Memory B cell (primary cell): ENCODE data around the gene PITRM1.
"Not testable (repeated sequence)": the region's sequence is repeated elsewhere in the genome, so short reads cannot be mapped to it uniquely, and the experiment has no call there.

Experiments
- ATAC-seq: fragments of 150-1000 bp; cut with Tn5 transposase; 2 replicates; pipeline ENCODE4 v1.10.0; 2021; ENCODE audit warnings: low read depth, mild to moderate bottlenecking, moderate library complexity
- DNase-seq, 2 donors: peaks; one replicate each; pipeline ENCODE4 v3.0.0; 2022; ENCODE audit warnings: low spot score in 2 of 2
- H3K27ac Mint-ChIP-seq: one replicate; pipeline ENCODE4 v1.8.0; 2022; ENCODE audit warnings: mild to moderate bottlenecking, moderate library complexity, mixed read lengths
- H3K27me3 Mint-ChIP-seq: one replicate; pipeline ENCODE4 v1.8.0; 2022; ENCODE audit warnings: mixed read lengths
- H3K36me3 Mint-ChIP-seq: one replicate; pipeline ENCODE4 v1.8.0; 2022; ENCODE audit warnings: mild to moderate bottlenecking, mixed read lengths
- H3K4me1 Mint-ChIP-seq: one replicate; pipeline ENCODE4 v1.8.0; 2022; ENCODE audit warnings: mixed read lengths
- H3K4me3 Mint-ChIP-seq: one replicate; pipeline ENCODE4 v1.8.0; 2022; ENCODE audit warnings: mild to moderate bottlenecking, moderate library complexity, mixed read lengths
- H3K9me3 Mint-ChIP-seq: one replicate; pipeline ENCODE4 v1.8.0; 2022; ENCODE audit warnings: mixed read lengths

Gene PITRM1

GRCh38 chr10:3194871-3195270, 22.3 kb upstream of the PITRM1 start:
- Mint-ChIP-seq H3K36me3 (no peaks in the 10 kb centered on the region), H3K27ac (no peak overlapping the region), H3K4me3 (no peak overlapping the region), H3K4me1 (peaks cover 10% of the 10 kb centered on the region), H3K27me3 (peaks cover 14% of the 10 kb centered on the region), H3K9me3 (no peaks in the 10 kb centered on the region)
- ATAC-seq (no peak), DNase-seq (no peak)

- Mint-ChIP-seq H3K4me3 (no peak overlapping the region), H3K36me3 (no peaks in the 10 kb centered on the region), H3K4me1 (peaks cover 6% of the 10 kb centered on the region), H3K27me3 (peaks cover 10% of the 10 kb centered on the region), H3K9me3 (no peaks in the 10 kb centered on the region), H3K27ac (no peak overlapping the region)
- ATAC-seq: no peak
- no peak for DNase-seq
These were observed 21.2 kb upstream of the PITRM1 start for GRCh38 chr10:3193751-3194150.

- Mint-ChIP-seq H3K4me1 (peaks cover 6% of the 10 kb centered on the region), H3K27ac (no peak overlapping the region), H3K27me3 (peaks cover 6% of the 10 kb centered on the region), H3K4me3 (no peak overlapping the region), H3K36me3 (no peaks in the 10 kb centered on the region), H3K9me3 (no peaks in the 10 kb centered on the region)
- DNase-seq (peak in 1 of 2 donors; percentile 42), ATAC-seq (peak; percentile 53)
These were observed 20.5 kb upstream of the PITRM1 start for GRCh38 chr10:3192856-3193635.

GRCh38 chr10:3190817-3191216, 18.2 kb upstream of the PITRM1 start:
- Mint-ChIP-seq H3K4me3 (no peak overlapping the region), H3K27me3 (peaks cover 7% of the 10 kb centered on the region), H3K9me3 (no peaks in the 10 kb centered on the region), H3K27ac (no peak overlapping the region), H3K36me3 (no peaks in the 10 kb centered on the region), H3K4me1 (peaks cover 3% of the 10 kb centered on the region)
- DNase-seq (no peak), ATAC-seq (no peak)

GRCh38 chr10:3187229-3187628, 14.6 kb upstream of the PITRM1 start:
- H3K9me3 Mint-ChIP-seq, H3K4me3 Mint-ChIP-seq, ATAC-seq, H3K4me1 Mint-ChIP-seq, H3K27ac Mint-ChIP-seq, DNase-seq, H3K36me3 Mint-ChIP-seq: not testable (repeated sequence)
- H3K27me3 Mint-ChIP-seq: peaks cover 10% of the 10 kb centered on the region

GRCh38 chr10:3186368-3186767, 13.8 kb upstream of the PITRM1 start:
- Mint-ChIP-seq H3K9me3 (peaks cover 3% of the 10 kb centered on the region), H3K27ac (no peak overlapping the region), H3K4me1 (no peaks in the 10 kb centered on the region), H3K4me3 (no peak overlapping the region), H3K36me3 (no peaks in the 10 kb centered on the region), H3K27me3 (peaks cover 14% of the 10 kb centered on the region)
- no peak for ATAC-seq
- DNase-seq: no peak

GRCh38 chr10:3185386-3185785, 12.8 kb upstream of the PITRM1 start:
- H3K9me3 Mint-ChIP-seq: peaks cover 3% of the 10 kb centered on the region
- no peak for DNase-seq

GRCh38 chr10:3180355-3181025, 7.9 kb upstream of the PITRM1 start:
- H3K36me3 Mint-ChIP-seq: no peaks in the 10 kb centered on the region
- H3K27me3 Mint-ChIP-seq: peaks cover 7% of the 10 kb centered on the region
- peaks cover 3% of the 10 kb centered on the region for H3K9me3 Mint-ChIP-seq
- H3K4me1 Mint-ChIP-seq: peaks cover 7% of the 10 kb centered on the region
- ATAC-seq: no peak
- no peak overlapping the region for H3K27ac Mint-ChIP-seq
- H3K4me3 Mint-ChIP-seq: no peak overlapping the region
- DNase-seq: no peak

More at GRCh38 chr10:3185386-3185785, 12.8 kb upstream of the PITRM1 start:
- Mint-ChIP-seq H3K4me3 (no peak overlapping the region), H3K27me3 (peaks cover 12% of the 10 kb centered on the region), H3K27ac (no peak overlapping the region), H3K4me1 (no peaks in the 10 kb centered on the region), H3K36me3 (no peaks in the 10 kb centered on the region)
- ATAC-seq: no peak

GRCh38 chr10:3179174-3179573, 6.6 kb upstream of the PITRM1 start:
- Mint-ChIP-seq H3K27ac (no peak overlapping the region), H3K4me1 (peaks cover 7% of the 10 kb centered on the region), H3K27me3 (peaks cover 7% of the 10 kb centered on the region), H3K36me3 (no peaks in the 10 kb centered on the region), H3K4me3 (no peak overlapping the region), H3K9me3 (peaks cover 3% of the 10 kb centered on the region)
- no peak for DNase-seq
- no peak for ATAC-seq

- Mint-ChIP-seq H3K27ac (no peak overlapping the region), H3K9me3 (peaks cover 3% of the 10 kb centered on the region), H3K27me3 (peaks cover 7% of the 10 kb centered on the region), H3K4me1 (peaks cover 10% of the 10 kb centered on the region), H3K36me3 (no peaks in the 10 kb centered on the region), H3K4me3 (no peak overlapping the region)
- peak; percentile 63 for ATAC-seq
- DNase-seq: peak in 1 of 2 donors; percentile 28
These were observed 5.5 kb upstream of the PITRM1 start for GRCh38 chr10:3178042-3178441.

- H3K4me3 Mint-ChIP-seq: peak overlapping the region; percentile 91
- no peaks in the 10 kb centered on the region for H3K27me3 Mint-ChIP-seq
- H3K36me3 Mint-ChIP-seq: peaks cover 7% of the 10 kb centered on the region
- DNase-seq: peak in 1 of 2 donors; percentile 93
- peak overlapping the region; percentile 91 for H3K27ac Mint-ChIP-seq
- H3K9me3 Mint-ChIP-seq: peaks cover 2% of the 10 kb centered on the region
- ATAC-seq: peak; percentile 52
- H3K4me1 Mint-ChIP-seq: peaks cover 13% of the 10 kb centered on the region
These were observed 743 bp upstream of the PITRM1 start for GRCh38 chr10:3173171-3173878.

- peaks cover 12% of the 10 kb centered on the region for H3K36me3 Mint-ChIP-seq
- no peak for ATAC-seq
- H3K27me3 Mint-ChIP-seq: no peaks in the 10 kb centered on the region
- DNase-seq: no peak
- H3K27ac Mint-ChIP-seq: peak overlapping the region; percentile 91
- H3K4me1 Mint-ChIP-seq: peaks cover 8% of the 10 kb centered on the region
- H3K4me3 Mint-ChIP-seq: peak overlapping the region; percentile 91
- peaks cover 2% of the 10 kb centered on the region for H3K9me3 Mint-ChIP-seq
These were observed 519 bp downstream of the PITRM1 start for GRCh38 chr10:3172081-3172445.

GRCh38 chr10:3171488-3171887, 1.1 kb downstream of the PITRM1 start:
- DNase-seq: not testable (repeated sequence)

GRCh38 chr10:3169673-3170072, 2.9 kb downstream of the PITRM1 start:
- H3K9me3 Mint-ChIP-seq: peaks cover 2% of the 10 kb centered on the region
- H3K4me3 Mint-ChIP-seq: no peak overlapping the region
- no peak overlapping the region for H3K27ac Mint-ChIP-seq
- peaks cover 32% of the 10 kb centered on the region for H3K36me3 Mint-ChIP-seq
- ATAC-seq (no peak), DNase-seq (no peak)
- no peaks in the 10 kb centered on the region for H3K27me3 Mint-ChIP-seq
- H3K4me1 Mint-ChIP-seq: peaks cover 8% of the 10 kb centered on the region

More at GRCh38 chr10:3171488-3171887, 1.1 kb downstream of the PITRM1 start:
- not testable (repeated sequence) for H3K9me3 Mint-ChIP-seq, ATAC-seq, H3K27me3 Mint-ChIP-seq, H3K4me1 Mint-ChIP-seq
- peak overlapping the region; percentile 29 for H3K4me3 Mint-ChIP-seq
- H3K27ac Mint-ChIP-seq: peak overlapping the region; percentile 91
- H3K36me3 Mint-ChIP-seq: peaks cover 17% of the 10 kb centered on the region
